Measurements from ENCODE around the gene EPB41L4A.

Gene EPB41L4A

DNA sequence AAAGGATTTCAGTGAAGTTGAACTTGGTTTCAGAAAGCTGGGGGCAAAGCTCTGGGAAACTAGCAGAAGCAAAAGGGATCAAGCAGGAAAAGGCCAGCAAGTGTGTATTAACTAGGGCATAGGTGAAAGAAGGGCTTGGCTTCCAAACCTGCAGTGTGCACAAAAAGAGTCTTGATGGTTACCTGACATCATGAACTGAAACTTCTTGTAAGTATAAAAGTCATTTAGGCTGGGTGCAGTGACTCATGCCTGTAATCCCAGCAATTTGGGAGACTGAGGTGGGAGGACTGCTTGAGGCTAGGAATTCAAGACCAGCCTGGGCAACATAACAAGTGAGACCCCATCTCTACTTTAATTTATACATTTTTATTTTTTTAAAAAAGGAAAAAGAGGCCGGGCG is 216.4 kb downstream of the EPB41L4A start:
- DNase-seq = no peak

DNA sequence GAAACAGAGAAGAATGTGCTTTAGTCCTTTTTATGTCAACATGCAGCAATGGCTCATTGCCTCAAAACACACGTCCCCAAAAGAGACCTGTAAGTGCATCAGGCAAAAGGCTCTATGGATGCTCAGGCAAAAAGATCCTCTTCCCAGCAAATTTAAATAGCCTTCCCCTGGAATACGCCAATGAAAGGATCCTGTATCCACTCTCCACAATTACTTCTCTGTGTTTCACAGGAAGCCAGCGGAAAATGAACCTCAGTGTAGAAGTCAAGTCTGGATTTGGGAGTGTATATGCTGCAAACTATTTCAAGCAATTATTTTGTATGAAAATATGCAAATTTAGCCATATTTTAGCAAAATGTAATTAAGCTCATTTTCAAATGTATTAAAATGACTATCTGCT is 217.9 kb downstream of the EPB41L4A start:
- DNase-seq = no peak

DNA sequence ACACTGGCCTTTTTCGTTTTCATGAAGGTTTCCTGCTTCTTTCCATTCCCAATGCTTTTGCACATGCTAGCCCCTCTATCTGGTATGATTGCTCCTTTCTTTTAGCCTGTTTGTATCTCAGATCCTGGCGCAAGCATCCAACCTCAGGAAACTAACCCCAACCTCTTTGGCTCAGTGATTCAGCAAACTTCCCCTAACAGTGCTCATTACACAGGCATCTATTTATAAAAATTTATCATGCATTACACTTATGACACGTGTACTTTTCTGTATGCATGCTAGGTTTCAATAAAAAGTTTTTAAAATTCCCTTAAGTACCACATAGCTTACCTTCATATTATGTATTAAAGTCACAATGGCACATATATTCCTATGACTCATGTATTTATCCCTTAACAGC is 218.9 kb downstream of the EPB41L4A start:
- DNase-seq = no peak

DNA sequence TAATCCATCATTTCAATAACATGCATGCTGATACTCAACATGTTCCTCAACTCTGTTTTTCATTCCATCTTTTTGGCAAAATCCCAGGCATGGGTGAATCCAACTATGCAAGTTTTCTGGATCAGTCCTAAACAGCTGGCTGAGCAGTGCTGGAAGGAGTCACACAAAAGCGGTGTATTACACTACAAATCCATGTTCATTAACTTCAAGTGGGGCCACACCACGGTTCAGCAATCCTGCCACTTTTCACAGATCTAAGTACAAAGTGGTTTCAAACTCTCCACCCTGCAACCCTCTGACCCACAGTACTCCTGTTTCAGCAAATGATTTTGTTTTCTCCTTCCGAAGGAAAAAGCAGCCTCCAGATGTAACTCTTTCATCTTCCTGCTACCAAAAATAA is 222.5 kb downstream of the EPB41L4A start:
- DNase-seq = no peak

DNA sequence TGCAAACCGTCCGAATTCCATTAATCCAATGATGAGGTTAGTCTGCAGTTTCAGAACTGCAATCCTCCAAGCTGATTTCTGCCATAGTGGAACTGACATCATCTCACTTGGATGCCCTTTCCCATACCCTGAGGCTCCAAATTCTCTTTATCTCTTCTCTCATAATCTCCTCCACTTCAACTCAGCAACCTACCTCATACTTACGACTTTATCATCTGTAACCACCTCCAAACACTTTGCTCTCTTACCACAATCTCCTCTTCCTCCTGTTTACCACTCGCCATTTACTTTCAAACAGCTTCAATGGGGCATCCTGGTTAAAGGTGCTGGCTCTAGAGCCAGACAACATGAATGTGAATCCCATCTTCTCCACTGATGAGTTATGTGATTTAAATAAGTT is 223.2 kb downstream of the EPB41L4A start:
- no peak for DNase-seq

DNA sequence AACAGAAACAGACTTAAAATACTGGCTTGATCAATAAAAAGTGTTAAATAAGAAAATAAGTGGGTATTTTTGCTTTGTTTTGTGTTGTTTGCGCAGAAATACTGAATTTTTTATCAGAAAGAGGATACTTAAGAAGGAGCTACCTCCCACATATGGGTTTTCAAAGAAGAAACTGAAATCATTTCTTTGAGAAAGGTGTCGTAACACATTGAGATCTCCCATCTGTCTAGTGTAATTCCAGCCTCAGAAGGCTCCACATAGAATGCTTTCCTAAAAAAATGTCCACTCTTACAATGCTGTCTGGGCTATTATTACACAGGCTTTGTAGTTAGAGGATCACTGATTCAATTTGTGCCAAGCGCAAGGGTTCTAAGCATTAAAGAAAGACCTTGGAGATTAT is 226.2 kb downstream of the EPB41L4A start:
- no peak for DNase-seq

DNA sequence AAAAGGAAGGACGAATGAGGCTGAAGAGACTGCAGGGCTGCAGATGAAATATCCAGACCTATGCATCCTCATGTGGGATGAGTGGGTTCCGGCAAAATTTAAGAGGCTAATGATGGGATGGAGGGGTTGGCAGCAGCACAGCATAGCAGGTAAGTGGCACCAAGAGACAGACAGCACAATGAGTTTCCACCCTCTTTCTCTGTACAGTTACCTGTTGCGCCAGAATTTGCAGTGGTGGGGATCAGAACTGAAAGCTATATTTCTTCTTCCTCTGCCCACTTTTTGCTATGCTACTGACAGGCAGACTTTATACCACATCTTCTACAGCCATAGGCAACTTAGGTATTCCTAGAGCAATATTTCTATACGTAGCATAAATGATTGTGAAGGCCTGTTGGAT is 227.0 kb downstream of the EPB41L4A start:
- DNase-seq = no peak

DNA sequence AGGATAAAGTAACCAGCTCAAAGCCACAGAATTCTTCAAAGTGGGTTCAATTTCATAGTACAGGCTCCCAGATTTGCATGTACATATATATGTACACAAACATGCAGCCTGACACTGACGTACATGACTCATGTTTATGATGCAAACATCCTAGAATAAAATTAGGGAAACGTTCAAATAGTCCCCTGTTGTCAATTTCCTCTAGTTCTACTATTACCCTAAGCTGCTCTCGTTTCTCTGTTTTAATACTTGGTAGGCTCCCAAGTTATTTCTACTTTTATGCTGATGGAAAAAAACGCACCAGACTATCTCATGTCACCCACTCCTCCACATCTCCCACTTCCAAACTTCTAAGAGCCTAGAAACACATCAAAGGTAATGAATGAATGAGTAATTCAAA is 229.7 kb downstream of the EPB41L4A start:
- DNase-seq = no peak

DNA sequence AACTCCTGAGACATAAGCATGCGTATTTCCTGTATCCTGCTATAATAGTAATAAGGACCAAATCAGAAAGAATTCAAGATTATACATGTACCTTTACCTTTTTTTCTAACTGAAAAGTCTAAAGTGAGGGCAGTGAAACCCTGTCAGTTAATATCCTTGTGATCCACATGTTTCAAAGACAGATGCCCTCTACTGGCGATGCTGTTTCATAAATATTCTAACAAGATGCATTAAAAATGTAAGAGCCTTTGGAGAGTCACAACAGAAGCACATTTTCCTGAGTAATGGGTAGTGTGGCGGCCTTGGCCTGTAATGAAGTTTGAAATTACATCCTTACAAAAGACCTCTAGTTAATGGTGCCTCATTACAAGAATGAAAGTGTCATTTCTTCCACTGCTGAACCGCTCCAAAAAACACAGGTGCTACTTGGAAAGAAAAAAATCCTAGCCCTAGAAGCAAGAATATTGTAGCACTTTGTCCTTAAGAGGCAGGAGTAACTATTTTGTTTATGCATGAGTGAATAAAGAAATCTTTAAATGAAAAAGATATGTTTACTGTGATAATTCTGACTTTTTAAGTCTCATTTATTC is 232.6 kb downstream of the EPB41L4A start:
- peak; percentile 5 for DNase-seq

DNA sequence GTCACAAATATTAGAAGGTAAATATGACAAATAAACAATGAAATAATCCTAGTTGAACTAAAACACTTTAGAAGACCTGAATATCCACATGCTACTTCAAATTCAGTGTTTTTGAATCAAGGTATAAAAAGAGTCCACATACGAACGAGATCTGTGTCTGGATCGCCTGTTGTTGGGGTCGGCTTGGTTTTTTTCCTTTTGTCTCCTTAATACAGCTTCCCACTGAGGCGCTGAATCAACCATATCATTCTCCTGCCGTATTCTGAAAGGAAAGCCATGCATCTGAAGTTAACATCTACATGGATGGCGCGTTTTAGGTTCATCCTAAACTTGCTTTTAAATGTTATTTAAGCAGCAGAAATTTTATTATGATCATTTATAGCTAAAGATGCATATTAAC is 235.2 kb downstream of the EPB41L4A start:
- DNase-seq = no peak

DNA sequence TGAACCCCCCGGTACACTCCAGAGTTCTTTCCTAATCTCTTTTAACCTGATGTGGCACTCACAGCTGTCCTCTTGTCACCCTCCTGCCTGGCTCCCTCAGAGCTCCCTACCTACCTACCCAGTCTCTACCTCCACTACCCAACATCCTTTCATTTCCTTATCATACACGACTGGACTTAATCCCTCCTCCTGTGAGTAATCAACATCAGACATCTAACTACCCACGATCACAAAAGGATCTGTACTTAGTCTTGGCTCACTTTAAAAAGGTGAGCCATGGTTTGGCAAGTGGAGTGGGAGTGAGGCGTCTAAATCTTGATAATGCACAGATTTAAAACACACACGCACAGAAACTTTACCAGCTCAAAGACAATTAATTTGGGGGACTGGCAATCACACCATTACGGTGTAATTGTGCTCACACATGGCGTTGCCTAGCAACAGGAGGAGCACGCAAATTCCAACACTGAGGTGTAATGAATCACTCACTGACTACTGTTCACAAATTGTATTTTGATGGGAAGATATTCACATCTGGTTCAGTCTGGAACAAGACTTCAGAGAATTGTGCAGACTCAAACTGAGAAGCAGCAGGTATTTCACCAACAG is 235.9 kb downstream of the EPB41L4A start:
- no peak for DNase-seq

DNA sequence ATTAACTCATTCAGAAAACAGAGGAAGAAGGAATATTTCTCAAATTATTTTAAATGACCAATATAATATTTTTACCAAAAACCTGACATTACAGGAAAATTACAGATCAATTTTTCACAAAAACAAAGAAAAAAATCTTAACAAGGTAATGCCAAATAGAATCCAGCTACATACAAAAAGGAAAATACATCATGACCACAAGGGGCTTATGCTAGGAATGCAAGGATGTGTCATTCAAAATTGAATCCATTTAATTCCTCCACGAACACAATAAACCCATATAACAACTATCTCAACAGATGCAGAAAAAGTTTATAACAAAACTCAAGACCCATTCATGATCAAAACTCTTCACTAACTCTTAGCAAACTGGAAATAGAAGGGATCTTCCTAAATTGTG is 239.8 kb downstream of the EPB41L4A start:
- no peak for DNase-seq

DNA sequence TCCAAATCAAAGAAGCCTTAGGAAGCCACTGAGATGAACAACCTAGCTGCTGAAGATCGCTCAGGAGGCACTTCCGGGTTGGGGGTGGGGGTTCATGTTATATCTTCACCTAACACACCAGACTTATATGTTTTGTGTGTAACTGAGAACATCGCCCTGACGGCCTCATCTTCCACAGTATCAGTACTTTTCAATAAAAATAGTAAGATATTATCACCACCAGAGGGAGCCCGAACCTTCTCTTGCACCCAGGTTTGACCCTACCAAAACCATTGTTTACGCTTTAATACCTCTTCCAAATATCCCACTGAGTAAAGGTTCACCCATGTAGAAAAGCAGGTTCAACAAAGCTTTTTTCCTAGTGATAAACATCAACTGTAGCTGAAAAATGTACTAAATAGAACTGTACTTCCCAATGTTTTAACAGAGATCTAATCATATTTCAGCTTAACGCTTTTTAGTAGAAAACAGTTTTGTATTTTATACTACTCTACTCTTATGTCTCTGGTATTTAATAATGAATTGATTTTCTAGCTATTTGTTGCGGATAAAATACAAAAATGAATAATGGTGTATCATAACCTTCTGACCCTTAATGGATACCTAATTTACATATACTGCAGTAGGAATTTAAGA is 244.0 kb downstream of the EPB41L4A start:
- DNase-seq = peak; percentile 56

DNA sequence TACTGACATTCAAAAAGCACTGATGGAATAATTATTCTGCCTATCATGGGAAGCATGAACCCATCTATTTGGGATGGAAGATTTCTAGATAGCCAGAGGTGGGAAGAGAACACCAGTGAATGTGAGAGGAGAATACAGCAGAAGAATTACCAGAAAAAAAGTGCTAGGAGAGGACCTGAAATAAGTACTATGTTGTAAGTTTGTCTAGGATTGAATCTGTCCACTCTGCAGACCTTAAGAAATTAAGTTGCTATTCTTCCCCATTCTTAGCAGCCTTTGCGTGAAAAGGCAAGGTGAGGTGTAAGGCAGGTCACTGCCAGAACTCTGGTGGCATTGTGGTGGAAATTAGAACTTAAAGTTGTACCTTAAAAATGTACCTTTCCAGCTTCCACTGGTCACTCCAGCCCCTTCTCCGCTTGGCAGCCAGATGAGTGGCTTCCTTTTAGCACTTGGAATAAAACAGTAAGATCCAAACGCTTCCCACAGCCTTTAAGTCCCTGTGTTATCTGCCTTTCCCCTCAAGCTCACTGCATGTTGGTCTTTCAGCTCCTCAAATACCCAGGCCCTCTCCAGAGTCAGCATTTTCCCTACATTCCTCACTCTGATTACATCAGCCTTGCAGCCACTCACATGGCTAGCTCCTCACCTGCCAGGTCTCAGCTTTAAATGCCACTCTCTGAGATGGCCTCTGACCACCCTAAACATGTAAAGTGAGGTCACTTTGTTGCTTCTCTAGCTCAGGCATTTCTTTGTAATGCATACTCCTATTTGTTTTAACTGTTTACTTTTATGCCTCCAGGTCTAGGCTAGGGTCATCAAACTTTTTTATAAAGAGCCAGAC is 253.0 kb downstream of the EPB41L4A start:
- no peak for DNase-seq

DNA sequence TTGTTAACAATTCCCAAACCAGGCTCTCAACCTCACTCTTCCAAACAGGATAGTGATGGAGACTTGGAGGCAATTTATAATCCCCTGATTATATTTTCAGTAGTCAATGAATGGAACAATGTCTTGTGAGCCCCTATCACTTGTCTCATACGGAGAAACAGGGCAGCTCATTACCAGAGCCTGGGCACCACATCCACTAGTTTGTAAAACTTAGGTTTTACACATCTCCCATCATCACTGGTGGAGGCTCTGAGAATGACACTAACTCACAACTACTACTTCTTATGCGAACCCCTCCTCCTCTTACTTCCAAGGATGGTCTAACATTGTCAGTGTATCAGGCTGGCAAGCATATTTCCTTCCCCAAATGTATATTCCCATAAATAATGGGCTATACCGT is 253.7 kb downstream of the EPB41L4A start:
- no peak for DNase-seq

DNA sequence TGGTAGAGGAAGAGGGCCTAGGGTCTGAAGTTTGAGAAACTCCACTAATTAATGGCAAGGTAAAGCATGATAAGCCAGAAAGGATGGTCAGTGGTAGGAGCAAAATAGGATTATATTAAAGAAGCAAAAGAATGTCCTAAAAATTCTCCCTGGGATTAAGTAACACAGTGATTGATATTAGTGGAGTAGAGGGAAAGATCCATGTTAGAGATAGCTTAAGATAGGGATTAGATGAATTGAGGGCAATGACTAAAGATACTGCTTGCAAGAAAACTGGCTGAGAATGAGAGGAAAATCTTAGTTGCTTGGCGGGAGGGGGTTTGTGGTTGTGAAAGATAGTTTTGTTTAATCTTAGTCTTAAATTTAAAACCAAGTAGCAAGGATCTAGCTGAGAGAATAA is 255.6 kb downstream of the EPB41L4A start:
- DNase-seq = no peak

DNA sequence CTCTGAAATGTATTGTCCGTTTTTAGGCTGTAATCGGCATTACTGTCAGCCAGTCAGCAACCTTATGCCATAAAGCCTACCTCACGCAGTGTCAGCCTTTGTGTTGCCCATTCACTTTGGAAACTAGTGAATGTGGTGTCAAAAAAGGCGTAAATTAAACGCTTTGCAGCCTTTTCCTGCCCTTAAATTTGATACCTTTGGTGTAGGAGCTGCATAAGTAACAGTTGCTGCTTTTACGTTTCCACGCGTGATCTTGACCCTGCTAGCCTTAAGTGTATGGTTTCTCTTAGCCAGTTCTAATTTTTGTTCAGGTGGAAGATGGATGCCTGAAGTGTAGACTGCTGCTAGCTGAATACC is 257.7 kb downstream of the EPB41L4A start:
- DNase-seq = no peak

DNA sequence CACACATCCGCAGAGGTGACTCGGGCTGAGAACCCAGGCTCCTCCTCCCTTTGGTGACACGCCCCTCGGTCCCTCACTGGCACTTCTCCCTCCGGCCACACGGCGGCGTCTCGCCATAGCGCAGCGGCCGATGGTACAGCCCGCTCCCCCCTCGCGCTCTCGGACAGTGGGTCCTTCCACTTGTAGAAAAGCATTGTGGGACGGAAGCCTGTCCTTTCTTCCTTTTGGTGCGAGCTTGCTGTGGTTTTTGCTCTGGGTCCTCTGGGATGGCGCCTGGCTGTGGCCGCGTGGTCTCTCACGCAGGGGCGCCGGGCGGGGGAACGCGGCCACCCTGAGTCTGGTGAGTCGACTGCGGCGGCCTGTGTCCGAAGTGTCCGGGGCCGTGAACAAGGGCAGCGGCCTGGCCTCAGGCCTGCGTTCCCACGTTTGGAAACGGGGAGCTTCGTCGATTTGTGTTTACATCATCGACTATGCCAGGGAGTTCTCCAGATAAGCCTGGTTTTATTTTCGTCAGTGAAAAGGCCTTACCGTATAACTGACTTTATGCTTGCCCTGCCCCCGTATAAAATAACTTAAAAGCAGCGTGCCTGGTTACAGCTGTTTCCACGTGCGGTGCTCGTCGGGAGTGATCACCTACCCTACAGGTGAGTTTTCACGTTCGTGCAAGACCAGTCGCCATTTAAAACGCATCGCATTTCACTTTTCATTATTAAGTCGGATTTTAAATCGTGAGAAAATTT is 258.3 kb downstream of the EPB41L4A start:
- DNase-seq = peak; percentile 46

DNA sequence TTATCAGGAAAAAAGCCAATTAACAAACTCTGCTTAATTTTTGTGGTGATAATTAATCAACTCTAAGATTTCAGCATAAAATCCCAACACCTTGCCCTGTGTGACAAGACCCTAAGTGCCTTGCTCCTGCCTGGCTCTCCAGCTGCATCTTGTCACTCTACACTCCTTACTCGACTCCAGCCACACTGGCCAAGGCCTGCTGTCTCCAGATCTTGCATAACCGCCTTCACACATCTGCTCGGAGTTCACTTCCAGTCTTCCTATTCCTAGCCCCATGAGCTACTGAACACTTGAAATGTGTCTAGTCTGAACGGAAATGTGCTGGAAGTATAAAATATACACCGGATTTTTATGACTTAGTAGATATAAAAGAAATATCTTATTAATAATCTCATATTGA is 259.6 kb downstream of the EPB41L4A start:
- DNase-seq = no peak

DNA sequence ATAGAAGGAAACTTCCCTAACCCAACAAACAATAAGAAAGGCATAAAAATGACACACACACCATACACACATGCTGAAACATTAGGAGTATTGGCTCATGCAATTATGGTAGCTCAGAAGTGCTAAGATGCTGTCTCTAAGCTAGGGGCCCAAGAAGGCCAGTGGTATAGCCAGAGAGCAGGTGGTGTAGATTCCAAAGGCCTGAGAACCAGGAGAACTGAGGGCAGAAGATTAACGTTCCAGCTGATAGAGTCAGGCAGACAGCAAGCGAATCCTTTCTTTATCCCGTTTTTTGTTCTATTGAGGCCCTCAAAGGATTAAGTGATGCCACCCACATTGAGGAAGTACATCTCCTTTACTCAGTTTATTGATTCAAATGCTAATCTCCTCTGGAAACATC is 262.9 kb downstream of the EPB41L4A start:
- no peak for DNase-seq

DNA sequence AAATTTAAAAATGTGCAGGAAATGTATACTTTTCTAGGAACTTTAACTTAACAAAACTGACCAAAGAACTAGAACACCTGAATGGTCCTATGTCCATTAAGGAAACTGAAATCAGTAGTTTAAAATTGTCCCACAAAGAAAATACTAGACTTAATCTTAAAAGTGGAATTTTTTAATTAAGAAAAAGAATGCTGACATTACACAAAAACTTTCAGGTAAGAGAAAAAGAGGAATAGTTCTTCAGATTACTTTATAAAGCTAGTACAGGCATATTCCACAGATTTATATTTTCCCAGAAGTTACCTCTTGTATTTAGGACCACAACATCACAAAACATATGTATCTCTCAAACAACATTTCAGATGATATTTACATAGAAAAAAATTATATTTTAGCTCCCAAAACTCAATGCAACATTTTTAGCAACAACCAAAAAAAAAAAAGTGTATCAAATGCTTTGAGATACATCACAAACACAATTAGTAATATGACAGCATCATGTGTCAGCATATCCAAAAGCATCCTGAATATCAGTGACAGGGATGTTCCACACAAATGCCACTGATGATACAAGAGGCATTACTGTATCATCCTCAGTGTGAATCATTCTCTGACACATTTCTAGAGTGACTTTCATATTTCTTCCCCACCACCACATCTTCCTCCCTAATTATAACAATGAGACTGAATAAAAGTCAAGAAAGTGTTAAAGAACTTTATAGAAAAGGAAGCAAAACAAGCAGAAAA is 264.0 kb downstream of the EPB41L4A start:
- DNase-seq = no peak

DNA sequence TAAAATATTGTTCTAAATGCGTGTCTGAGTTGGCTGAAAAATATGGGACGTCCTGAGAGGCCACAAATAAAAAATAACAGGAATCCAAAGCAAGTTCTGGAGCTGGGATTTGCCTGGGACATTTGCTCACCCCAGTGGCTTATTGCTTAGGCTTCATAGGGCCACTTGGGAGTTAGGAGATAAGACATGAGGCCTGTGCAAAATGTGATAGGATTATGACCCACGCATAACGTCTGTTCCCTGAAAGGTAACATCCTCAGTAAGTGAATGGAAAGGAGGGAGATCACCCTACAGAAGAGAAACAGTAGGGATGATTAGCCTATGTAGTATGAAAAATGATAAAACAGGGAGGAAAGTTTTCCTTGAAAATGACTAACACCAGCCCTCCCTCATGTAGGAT is 269.4 kb downstream of the EPB41L4A start:
- DNase-seq = no peak

Measured in SHP77 treated with DMSO at 0.1 percent for 48 hours (cell line).